Spleen (tissue), 11 donors: ENCODE measurements around the gene NTRK2. TPM values are rescaled to one million over a fixed set of nuclear protein-coding genes. Genes with fewer than 3 reads are reported as not detected.

ENCODE experiments used
- DNase-seq: peaks from one replicate; pipeline ENCODE4 v3.0.0-alpha.2; 2020
- H3K27ac ChIP-seq, 8 donors: fragments of 200-600 bp; sonication (generic) in 7 of 8; 1 replicate in 4 of 8; 2 replicates in 4 of 8; pipeline versions ENCODE4 v1.5.0 to v1.8.0; 2016 to 2021; ENCODE audit warnings: inconsistent platforms in 4 of 8, mild to moderate bottlenecking in 4 of 8, moderate library complexity in 1 of 8
- H3K27me3 ChIP-seq, 7 donors: fragments of 200-600 bp; sonication (generic) in 6 of 7; replicated peaks in 1 of 7; 1 replicate in 4 of 7; 2 replicates in 3 of 7; pipeline versions ENCODE4 v1.5.0 to v1.8.0; 2016 to 2021; ENCODE audit warnings: inconsistent platforms in 3 of 7, mild to moderate bottlenecking in 1 of 7
- H3K36me3 ChIP-seq, 6 donors: fragments of 200-600 bp; sonication (generic) in 5 of 6; 1 replicate in 4 of 6; 2 replicates in 2 of 6; pipeline versions ENCODE4 v1.5.0 to v1.8.0; 2016 to 2021; ENCODE audit warnings: inconsistent platforms in 2 of 6
- H3K4me1 ChIP-seq, 6 donors: fragments of 200-600 bp; sonication (generic) in 5 of 6; 1 replicate in 3 of 6; 2 replicates in 3 of 6; pipeline versions ENCODE4 v1.5.0 to v1.8.0; 2016 to 2021; ENCODE audit warnings: inconsistent platforms in 3 of 6
- H3K4me3 ChIP-seq, 8 donors: fragments of 200-600 bp; sonication (generic) in 7 of 8; 1 replicate in 4 of 8; 2 replicates in 4 of 8; pipeline versions ENCODE4 v1.5.0 to v1.8.0; 2016 to 2021; ENCODE audit warnings: inconsistent platforms in 4 of 8, mild to moderate bottlenecking in 4 of 8, moderate library complexity in 2 of 8
- H3K9me3 ChIP-seq, 8 donors: fragments of 200-600 bp; sonication (generic) in 7 of 8; 1 replicate in 4 of 8; 2 replicates in 4 of 8; pipeline versions ENCODE4 v1.5.0 to v1.8.0; 2016 to 2021; ENCODE audit warnings: inconsistent platforms in 4 of 8
- CTCF ChIP-seq, 11 experiments: fragments of 200-600 bp in 7 of 11; fragments of 450-650 bp in 4 of 11; sonication (generic) in 4 of 11; IDR thresholded peaks in 8 of 11; conservative IDR thresholded peaks in 3 of 11; 1 replicate in 7 of 11; 2 replicates in 4 of 11; pipeline versions ENCODE4 v1.4.0 to v1.8.0; 2016 to 2021; ENCODE audit warnings: antibody characterized with exemption in 11 of 11, inconsistent platforms in 4 of 11, mild to moderate bottlenecking in 1 of 11
- POLR2A ChIP-seq, 3 donors: fragments of 450-650 bp; IDR thresholded peaks; one replicate each; pipeline ENCODE4 v1.5.1; 2017; ENCODE audit warnings: antibody characterized with exemption in 3 of 3, mild to moderate bottlenecking in 1 of 3
- POLR2AphosphoS5 ChIP-seq, 3 donors: sonication (generic); formaldehyde crosslinking; IDR thresholded peaks; one replicate each; pipeline ENCODE4 v1.5.1; 2017; ENCODE audit warnings: antibody characterized with exemption in 3 of 3
- WGBS, 5 donors: extraction: QIAGEN DNeasy Blood & Tissue Kit in 3 of 5; methylation state at CpG; one replicate each; pipeline versions ENCODE4 v1.1.5 to v1.1.7; 2013 to 2018; 5-methylcytosine and 5-hydroxymethylcytosine counted together
- intact Hi-C: fragments of 100-400 bp; cut with DNase I; formaldehyde crosslinking; loops from one replicate; pipeline ENCODE4 v1.15.0; 2023; ENCODE audit warnings: low total_unique reads
- polyA plus RNA-seq, 3 donors: library from polyadenylated mRNA; stranded (reverse); fragments of 200-250 nt; gene quantifications; one replicate each; pipeline ENCODE4 v1.2.1, GENCODE V29; 2013
- total RNA-seq, 7 donors: library from RNA; depleted of rRNA in 3 of 7; stranded (reverse); fragments of >200 nt in 3 of 7; fragmentation: NEBNext Ultra II Directional in 4 of 7; extraction: Animal tissue kit (Norgen Biotek cat#: 25700) in 4 of 7; gene quantifications; one replicate each; pipeline versions ENCODE4 v1.1.0 to v1.2.1, GENCODE V29; 2016 to 2021
- donor health status: healthy with polysubstance abuse.
- donor health status: DM: no; HTN: no; CAD: no; lungs with moderate emphysema.
- donor health status: DM: no; HTN: no; CAD: no.
- donor health status: Bipolar disorder and iron deficiency.
- donor health status: healthy.
- donor health status: DM: no; HTN: no; CAD: no.
- donor health status: DM: yes; HTN: yes; CAD: no.

Gene NTRK2
- total and polyA plus RNA-seq, 10 donors, result 0.63 to 22.7 (median 8.9) TPM

GRCh38 chr9:84694248-84694647, 24.7 kb downstream of the NTRK2 start:
- DNase-seq, result no peak
- 58 to 72% (median 67%) methylated on average over 3 of the region's 3 CpGs for WGBS, 5 donors
- no peak overlapping the region for H3K27ac ChIP-seq
- H3K4me1 ChIP-seq, result peaks cover 0 to 13% (median 0%) of the 10 kb centered on the region in 6 donors
- H3K27me3 ChIP-seq, result no peaks in the 10 kb centered on the region
- TF ChIP-seq POLR2AphosphoS5 (IDR thresholded peaks at IDR 0.05) (no peak), CTCF (IDR thresholded peaks at IDR 0.05 in 8 of 11, conservative IDR thresholded peaks at IDR 0.05 in 3 of 11) (no peak), POLR2A (IDR thresholded peaks at IDR 0.05) (no peak)
- H3K4me3 ChIP-seq, result no peak overlapping the region
- no peaks in the 10 kb centered on the region for H3K36me3 ChIP-seq
- intact Hi-C loops, result no loop called here
- no peaks in the 10 kb centered on the region for H3K9me3 ChIP-seq

- no peak for TF ChIP-seq CTCF (IDR thresholded peaks at IDR 0.05 in 8 of 11, conservative IDR thresholded peaks at IDR 0.05 in 3 of 11)
- WGBS, 5 donors, result 76 to 90% (median 79%) methylated on average over 8 of the region's 8 CpGs
- H3K27ac ChIP-seq, result no peak overlapping the region
- H3K4me3 ChIP-seq, result no peak overlapping the region
- H3K27me3 ChIP-seq, result no peaks in the 10 kb centered on the region
- no peaks in the 10 kb centered on the region for H3K9me3 ChIP-seq
- no peaks in the 10 kb centered on the region for H3K36me3 ChIP-seq
- intact Hi-C loops, result no loop called here
- DNase-seq, result no peak
- peaks cover 0 to 13% (median 0%) of the 10 kb centered on the region in 6 donors for H3K4me1 ChIP-seq
Observed at GRCh38 chr9:84697042-84697441, 27.5 kb downstream of the NTRK2 start.

- peak; percentile 78 for DNase-seq
- no peaks in the 10 kb centered on the region for H3K27me3 ChIP-seq
- H3K36me3 ChIP-seq, result no peaks in the 10 kb centered on the region
- H3K9me3 ChIP-seq, result no peaks in the 10 kb centered on the region
- intact Hi-C loops, result no loop called here
- H3K4me3 ChIP-seq, result no peak overlapping the region
- H3K27ac ChIP-seq, result no peak overlapping the region
- WGBS, 5 donors, result 26 to 45% (median 31%) methylated on average over 4 of the region's 4 CpGs
- TF ChIP-seq POLR2A (IDR thresholded peaks at IDR 0.05), result no peak
- TF ChIP-seq CTCF (IDR thresholded peaks at IDR 0.05 in 8 of 11, conservative IDR thresholded peaks at IDR 0.05 in 3 of 11), result peak in 9 of 11 experiments; percentile 10 to 61 (median 41)
- H3K4me1 ChIP-seq, result peaks cover 0 to 13% (median 0%) of the 10 kb centered on the region in 6 donors
Observed at GRCh38 chr9:84697509-84698114, 28.1 kb downstream of the NTRK2 start.

- Histone ChIP-seq H3K27me3 (no peaks in the 10 kb centered on the region), H3K36me3 (no peaks in the 10 kb centered on the region), H3K27ac (no peak overlapping the region), H3K9me3 (no peaks in the 10 kb centered on the region), H3K4me1 (peaks cover 0 to 13% (median 0%) of the 10 kb centered on the region in 6 donors), H3K4me3 (no peak overlapping the region)
- 90 to 94% (median 91%) methylated on average over 2 of the region's 2 CpGs for WGBS, 5 donors
- no peak for DNase-seq
- intact Hi-C loops, result no loop called here
- TF ChIP-seq POLR2A (IDR thresholded peaks at IDR 0.05), result no peak
Observed at GRCh38 chr9:84698323-84698722, 28.8 kb downstream of the NTRK2 start.

- TF ChIP-seq POLR2AphosphoS5 (IDR thresholded peaks at IDR 0.05) (no peak), CTCF (IDR thresholded peaks at IDR 0.05 in 8 of 11, conservative IDR thresholded peaks at IDR 0.05 in 3 of 11) (no peak), POLR2A (IDR thresholded peaks at IDR 0.05) (no peak)
- no peak overlapping the region for H3K27ac ChIP-seq
- 66 to 82% (median 74%) methylated on average over 1 of the region's 1 CpG for WGBS, 5 donors
- no peak for DNase-seq
- peaks cover 0 to 7% (median 0%) of the 10 kb centered on the region in 6 donors for H3K4me1 ChIP-seq
- H3K9me3 ChIP-seq, result no peaks in the 10 kb centered on the region
- no peak overlapping the region for H3K4me3 ChIP-seq
- intact Hi-C loops, result no loop called here
- no peaks in the 10 kb centered on the region for H3K36me3 ChIP-seq
- H3K27me3 ChIP-seq, result no peaks in the 10 kb centered on the region
Observed at GRCh38 chr9:84699984-84700383, 30.5 kb downstream of the NTRK2 start.
